K562 (cell line): ENCODE measurements around the gene TPD52L1. TPM values are rescaled to one million over a fixed set of nuclear protein-coding genes. Genes with fewer than 3 reads are reported as not detected.

Source experiments
- CHD1 ChIP-seq: fragments of 200-600 bp; sonication (generic); IDR thresholded peaks from one replicate; pipeline ENCODE4 v1.6.1; 2012; ENCODE audit warnings: mild to moderate bottlenecking, moderate library complexity, low read length, inconsistent platforms
- DDX20 ChIP-seq: fragments of 450-650 bp; IDR thresholded peaks from 2 replicates; pipeline ENCODE4 v1.6.1; 2016; ENCODE audit warnings: missing genetic modification characterization, low read depth, mild to moderate bottlenecking, missing compliant biosample characterization, moderate library complexity
- JUND ChIP-seq, 2 experiments: IDR thresholded peaks; 2 replicates in 1 of 2; 3 replicates in 1 of 2; pipeline ENCODE4 v1.6.1; 2011; ENCODE audit warnings: borderline replicate concordance in 2 of 2, low read depth in 2 of 2, low read length in 2 of 2, improper control_type of control experiment in 1 of 2, missing biosample characterization in 1 of 2, missing genetic modification characterization in 1 of 2, missing genetic modification reagents in 1 of 2
- SIRT6 ChIP-seq: IDR thresholded peaks from one replicate; pipeline ENCODE4 v1.6.1; 2012; ENCODE audit warnings: low read depth, mild to moderate bottlenecking, control low read depth, inconsistent platforms, low read length, moderate library complexity
- TCF7 ChIP-seq: sonication (generic); IDR thresholded peaks from 2 replicates; pipeline ENCODE4 v1.6.1; 2016; ENCODE audit warnings: antibody characterized with exemption, borderline replicate concordance
- ZNF316 ChIP-seq: fragments of 450-650 bp; IDR thresholded peaks from 2 replicates; pipeline ENCODE4 v1.6.1; 2016
- ZNF79 ChIP-seq: fragments of 250-450 bp; sonication (Bioruptor Pico); IDR thresholded peaks from 2 replicates; pipeline ENCODE4 v1.4.0; 2020; ENCODE audit warnings: low read depth, mild to moderate bottlenecking, moderate library complexity
- polyA plus RNA-seq, 8 experiments: library from polyadenylated mRNA; depleted of rRNA in 4 of 8; stranded (reverse) in 5 of 8; unstranded in 3 of 8; fragments of >200 nt; fragmentation: Nextera tagmentation in 2 of 8; fragmentation: Illumina TruSeq in 1 of 8; extraction: Ambion mirVana in 2 of 8; extraction: Trizol in 1 of 8; gene quantifications; 2 replicates each; pipeline versions ENCODE4 v1.2.1 to v1.2.3, GENCODE V29; 2011 to 2014; ENCODE audit warnings: inconsistent platforms in 1 of 8, missing spikeins in 1 of 8
- total RNA-seq, 7 experiments: library from RNA; depleted of rRNA in 6 of 7; stranded (reverse); fragments of >200 nt in 6 of 7; fragmentation: Illumina TruSeq in 2 of 7; extraction: Trizol in 2 of 7; gene quantifications; 2 replicates each; pipeline versions ENCODE4 v1.2.1 to v1.2.3, GENCODE V29; 2011 to 2021; ENCODE audit warnings: low replicate concordance in 1 of 7
- TF ChIP-seq, protein P1 (sequence below): fragments of 450-650 bp; IDR thresholded peaks from 2 replicates; pipeline ENCODE4 v1.6.1; 2016; ENCODE audit warnings: mild to moderate bottlenecking, moderate library complexity
- TF ChIP-seq, protein P2 (sequence below): conservative IDR thresholded peaks from 2 replicates; pipeline ENCODE4 v1.6.1; 2011; ENCODE audit warnings: low read depth, mild to moderate bottlenecking, low read length; ENCODE audit not compliant: control insufficient read depth
- TF ChIP-seq, protein P3 (sequence below): fragments of 250-450 bp; sonication (Bioruptor Pico); IDR thresholded peaks from 2 replicates; pipeline ENCODE4 v1.4.0; 2020; ENCODE audit warnings: mild to moderate bottlenecking, moderate library complexity, borderline replicate concordance

Gene TPD52L1
- total and polyA plus RNA-seq, 9 of the 15 experiments (the other 6 are each of a cell fraction or from before 2014, with no cell fraction given), result 12.9 to 149 (median 75.7) TPM

DNA sequence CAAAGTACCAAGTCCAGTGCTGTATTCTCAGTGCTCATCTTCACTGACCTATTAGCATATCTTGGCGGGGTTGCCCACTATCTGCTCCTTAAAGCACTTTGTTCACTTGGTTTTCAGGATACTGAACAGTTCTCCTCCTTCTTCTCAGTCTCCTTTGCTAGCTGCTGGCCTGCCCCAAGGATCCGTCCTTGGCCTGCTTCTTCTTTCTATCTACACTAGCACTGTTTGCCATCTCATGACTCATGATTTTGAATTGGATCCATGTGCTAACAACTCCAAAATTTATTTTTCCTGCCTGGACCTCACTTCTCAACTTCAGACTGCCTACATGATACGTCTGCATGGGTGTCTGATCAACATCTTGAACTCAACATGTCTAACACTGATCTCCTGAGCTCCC is 15.5 kb downstream of the TPD52L1 start (continued):
- TF ChIP-seq, protein P1, sequence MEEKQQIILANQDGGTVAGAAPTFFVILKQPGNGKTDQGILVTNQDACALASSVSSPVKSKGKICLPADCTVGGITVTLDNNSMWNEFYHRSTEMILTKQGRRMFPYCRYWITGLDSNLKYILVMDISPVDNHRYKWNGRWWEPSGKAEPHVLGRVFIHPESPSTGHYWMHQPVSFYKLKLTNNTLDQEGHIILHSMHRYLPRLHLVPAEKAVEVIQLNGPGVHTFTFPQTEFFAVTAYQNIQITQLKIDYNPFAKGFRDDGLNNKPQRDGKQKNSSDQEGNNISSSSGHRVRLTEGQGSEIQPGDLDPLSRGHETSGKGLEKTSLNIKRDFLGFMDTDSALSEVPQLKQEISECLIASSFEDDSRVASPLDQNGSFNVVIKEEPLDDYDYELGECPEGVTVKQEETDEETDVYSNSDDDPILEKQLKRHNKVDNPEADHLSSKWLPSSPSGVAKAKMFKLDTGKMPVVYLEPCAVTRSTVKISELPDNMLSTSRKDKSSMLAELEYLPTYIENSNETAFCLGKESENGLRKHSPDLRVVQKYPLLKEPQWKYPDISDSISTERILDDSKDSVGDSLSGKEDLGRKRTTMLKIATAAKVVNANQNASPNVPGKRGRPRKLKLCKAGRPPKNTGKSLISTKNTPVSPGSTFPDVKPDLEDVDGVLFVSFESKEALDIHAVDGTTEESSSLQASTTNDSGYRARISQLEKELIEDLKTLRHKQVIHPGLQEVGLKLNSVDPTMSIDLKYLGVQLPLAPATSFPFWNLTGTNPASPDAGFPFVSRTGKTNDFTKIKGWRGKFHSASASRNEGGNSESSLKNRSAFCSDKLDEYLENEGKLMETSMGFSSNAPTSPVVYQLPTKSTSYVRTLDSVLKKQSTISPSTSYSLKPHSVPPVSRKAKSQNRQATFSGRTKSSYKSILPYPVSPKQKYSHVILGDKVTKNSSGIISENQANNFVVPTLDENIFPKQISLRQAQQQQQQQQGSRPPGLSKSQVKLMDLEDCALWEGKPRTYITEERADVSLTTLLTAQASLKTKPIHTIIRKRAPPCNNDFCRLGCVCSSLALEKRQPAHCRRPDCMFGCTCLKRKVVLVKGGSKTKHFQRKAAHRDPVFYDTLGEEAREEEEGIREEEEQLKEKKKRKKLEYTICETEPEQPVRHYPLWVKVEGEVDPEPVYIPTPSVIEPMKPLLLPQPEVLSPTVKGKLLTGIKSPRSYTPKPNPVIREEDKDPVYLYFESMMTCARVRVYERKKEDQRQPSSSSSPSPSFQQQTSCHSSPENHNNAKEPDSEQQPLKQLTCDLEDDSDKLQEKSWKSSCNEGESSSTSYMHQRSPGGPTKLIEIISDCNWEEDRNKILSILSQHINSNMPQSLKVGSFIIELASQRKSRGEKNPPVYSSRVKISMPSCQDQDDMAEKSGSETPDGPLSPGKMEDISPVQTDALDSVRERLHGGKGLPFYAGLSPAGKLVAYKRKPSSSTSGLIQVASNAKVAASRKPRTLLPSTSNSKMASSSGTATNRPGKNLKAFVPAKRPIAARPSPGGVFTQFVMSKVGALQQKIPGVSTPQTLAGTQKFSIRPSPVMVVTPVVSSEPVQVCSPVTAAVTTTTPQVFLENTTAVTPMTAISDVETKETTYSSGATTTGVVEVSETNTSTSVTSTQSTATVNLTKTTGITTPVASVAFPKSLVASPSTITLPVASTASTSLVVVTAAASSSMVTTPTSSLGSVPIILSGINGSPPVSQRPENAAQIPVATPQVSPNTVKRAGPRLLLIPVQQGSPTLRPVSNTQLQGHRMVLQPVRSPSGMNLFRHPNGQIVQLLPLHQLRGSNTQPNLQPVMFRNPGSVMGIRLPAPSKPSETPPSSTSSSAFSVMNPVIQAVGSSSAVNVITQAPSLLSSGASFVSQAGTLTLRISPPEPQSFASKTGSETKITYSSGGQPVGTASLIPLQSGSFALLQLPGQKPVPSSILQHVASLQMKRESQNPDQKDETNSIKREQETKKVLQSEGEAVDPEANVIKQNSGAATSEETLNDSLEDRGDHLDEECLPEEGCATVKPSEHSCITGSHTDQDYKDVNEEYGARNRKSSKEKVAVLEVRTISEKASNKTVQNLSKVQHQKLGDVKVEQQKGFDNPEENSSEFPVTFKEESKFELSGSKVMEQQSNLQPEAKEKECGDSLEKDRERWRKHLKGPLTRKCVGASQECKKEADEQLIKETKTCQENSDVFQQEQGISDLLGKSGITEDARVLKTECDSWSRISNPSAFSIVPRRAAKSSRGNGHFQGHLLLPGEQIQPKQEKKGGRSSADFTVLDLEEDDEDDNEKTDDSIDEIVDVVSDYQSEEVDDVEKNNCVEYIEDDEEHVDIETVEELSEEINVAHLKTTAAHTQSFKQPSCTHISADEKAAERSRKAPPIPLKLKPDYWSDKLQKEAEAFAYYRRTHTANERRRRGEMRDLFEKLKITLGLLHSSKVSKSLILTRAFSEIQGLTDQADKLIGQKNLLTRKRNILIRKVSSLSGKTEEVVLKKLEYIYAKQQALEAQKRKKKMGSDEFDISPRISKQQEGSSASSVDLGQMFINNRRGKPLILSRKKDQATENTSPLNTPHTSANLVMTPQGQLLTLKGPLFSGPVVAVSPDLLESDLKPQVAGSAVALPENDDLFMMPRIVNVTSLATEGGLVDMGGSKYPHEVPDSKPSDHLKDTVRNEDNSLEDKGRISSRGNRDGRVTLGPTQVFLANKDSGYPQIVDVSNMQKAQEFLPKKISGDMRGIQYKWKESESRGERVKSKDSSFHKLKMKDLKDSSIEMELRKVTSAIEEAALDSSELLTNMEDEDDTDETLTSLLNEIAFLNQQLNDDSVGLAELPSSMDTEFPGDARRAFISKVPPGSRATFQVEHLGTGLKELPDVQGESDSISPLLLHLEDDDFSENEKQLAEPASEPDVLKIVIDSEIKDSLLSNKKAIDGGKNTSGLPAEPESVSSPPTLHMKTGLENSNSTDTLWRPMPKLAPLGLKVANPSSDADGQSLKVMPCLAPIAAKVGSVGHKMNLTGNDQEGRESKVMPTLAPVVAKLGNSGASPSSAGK, result peak; percentile 62
- TF ChIP-seq CHD1, result no peak
- TF ChIP-seq DDX20 (tag), result no peak
- TF ChIP-seq ZNF316, result peak; percentile 30; the same call in 1 of the 2 replicates
- TF ChIP-seq JUND (IDR thresholded peaks at IDR 0.05; ENCODE audit: borderline replicate concordance, low read depth, low read length), result 0 out of 2 replicates have a peak, but pooled peaks have one; percentile 7
- no peak for TF ChIP-seq JUND (tag; IDR thresholded peaks at IDR 0.05; ENCODE audit: borderline replicate concordance, low read depth, low read length)
- TF ChIP-seq TCF7, result no peak
- TF ChIP-seq, protein P2, sequence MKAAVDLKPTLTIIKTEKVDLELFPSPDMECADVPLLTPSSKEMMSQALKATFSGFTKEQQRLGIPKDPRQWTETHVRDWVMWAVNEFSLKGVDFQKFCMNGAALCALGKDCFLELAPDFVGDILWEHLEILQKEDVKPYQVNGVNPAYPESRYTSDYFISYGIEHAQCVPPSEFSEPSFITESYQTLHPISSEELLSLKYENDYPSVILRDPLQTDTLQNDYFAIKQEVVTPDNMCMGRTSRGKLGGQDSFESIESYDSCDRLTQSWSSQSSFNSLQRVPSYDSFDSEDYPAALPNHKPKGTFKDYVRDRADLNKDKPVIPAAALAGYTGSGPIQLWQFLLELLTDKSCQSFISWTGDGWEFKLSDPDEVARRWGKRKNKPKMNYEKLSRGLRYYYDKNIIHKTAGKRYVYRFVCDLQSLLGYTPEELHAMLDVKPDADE, result no peak
- TF ChIP-seq ZNF79, result no peak
- no peak for TF ChIP-seq SIRT6
- TF ChIP-seq, protein P3, sequence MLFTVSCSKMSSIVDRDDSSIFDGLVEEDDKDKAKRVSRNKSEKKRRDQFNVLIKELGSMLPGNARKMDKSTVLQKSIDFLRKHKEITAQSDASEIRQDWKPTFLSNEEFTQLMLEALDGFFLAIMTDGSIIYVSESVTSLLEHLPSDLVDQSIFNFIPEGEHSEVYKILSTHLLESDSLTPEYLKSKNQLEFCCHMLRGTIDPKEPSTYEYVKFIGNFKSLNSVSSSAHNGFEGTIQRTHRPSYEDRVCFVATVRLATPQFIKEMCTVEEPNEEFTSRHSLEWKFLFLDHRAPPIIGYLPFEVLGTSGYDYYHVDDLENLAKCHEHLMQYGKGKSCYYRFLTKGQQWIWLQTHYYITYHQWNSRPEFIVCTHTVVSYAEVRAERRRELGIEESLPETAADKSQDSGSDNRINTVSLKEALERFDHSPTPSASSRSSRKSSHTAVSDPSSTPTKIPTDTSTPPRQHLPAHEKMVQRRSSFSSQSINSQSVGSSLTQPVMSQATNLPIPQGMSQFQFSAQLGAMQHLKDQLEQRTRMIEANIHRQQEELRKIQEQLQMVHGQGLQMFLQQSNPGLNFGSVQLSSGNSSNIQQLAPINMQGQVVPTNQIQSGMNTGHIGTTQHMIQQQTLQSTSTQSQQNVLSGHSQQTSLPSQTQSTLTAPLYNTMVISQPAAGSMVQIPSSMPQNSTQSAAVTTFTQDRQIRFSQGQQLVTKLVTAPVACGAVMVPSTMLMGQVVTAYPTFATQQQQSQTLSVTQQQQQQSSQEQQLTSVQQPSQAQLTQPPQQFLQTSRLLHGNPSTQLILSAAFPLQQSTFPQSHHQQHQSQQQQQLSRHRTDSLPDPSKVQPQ, result no peak
